ENCODE results near the gene USP15.

- TF ChIP-seq POLR2A (IDR thresholded peaks at IDR 0.05), result no peak
- no peak for TF ChIP-seq CTCF (IDR thresholded peaks at IDR 0.05)
These were observed 2.0 kb upstream of the USP15 start for GRCh38 chr12:62258231-62258630.
